ENCODE measurements around the gene INTS15.
A peak's percentile ranks its signal among the peaks of the same experiment; 100 is the strongest.

INTS15 gene

GRCh38 chr7:6589829-6590644, at the start of gene INTS15:
INTS15 (plus strand) TSS chr7:6590021; CDS start chr7:6590284, 263 bp downstream.
- Histone ChIP-seq H3K4me1 (ENCODE audit: control insufficient read depth, low read depth, low read length) (peaks cover 4% of the 10 kb centered on the region), H3K9me3 (ENCODE audit: control insufficient read depth, low read depth, low read length) (no peaks in the 10 kb centered on the region), H3K27ac (ENCODE audit: low read length) (no peak within 1 kb of the TSS), H3K27me3 (ENCODE audit: control insufficient read depth, insufficient read depth, low read length) (no peaks in the 10 kb centered on the region), H3K9ac (ENCODE audit: low read length) (peak within 1 kb of the TSS; percentile 75), H3K4me3 (ENCODE audit: low read length) (peak within 1 kb of the TSS; percentile 89), H3K36me3 (ENCODE audit: control insufficient read depth, low read depth, low read length) (peaks cover 43% of the 10 kb centered on the region)

- H3K4me1 ChIP-seq (ENCODE audit: control insufficient read depth, low read depth, low read length): no peaks in the 10 kb centered on the region
- no peak overlapping the region for H3K9ac ChIP-seq (ENCODE audit: low read length)
- no peaks in the 10 kb centered on the region for H3K36me3 ChIP-seq (ENCODE audit: control insufficient read depth, low read depth, low read length)
- no peaks in the 10 kb centered on the region for H3K9me3 ChIP-seq (ENCODE audit: control insufficient read depth, low read depth, low read length)
- no peaks in the 10 kb centered on the region for H3K27me3 ChIP-seq (ENCODE audit: control insufficient read depth, insufficient read depth, low read length)
- no peak overlapping the region for H3K27ac ChIP-seq (ENCODE audit: low read length)
- no peak overlapping the region for H3K4me3 ChIP-seq (ENCODE audit: low read length)
These were observed 47.5 kb upstream of the INTS15 start for GRCh38 chr7:6542368-6542767.

GRCh38 chr7:6545398-6546126, 44.3 kb upstream of the INTS15 start:
- no peaks in the 10 kb centered on the region for H3K27me3 ChIP-seq (ENCODE audit: control insufficient read depth, insufficient read depth, low read length)
- no peaks in the 10 kb centered on the region for H3K36me3 ChIP-seq (ENCODE audit: control insufficient read depth, low read depth, low read length)
- H3K27ac ChIP-seq (ENCODE audit: low read length): no peak overlapping the region
- no peak overlapping the region for H3K9ac ChIP-seq (ENCODE audit: low read length)
- no peaks in the 10 kb centered on the region for H3K9me3 ChIP-seq (ENCODE audit: control insufficient read depth, low read depth, low read length)
- H3K4me1 ChIP-seq (ENCODE audit: control insufficient read depth, low read depth, low read length): no peaks in the 10 kb centered on the region
- H3K4me3 ChIP-seq (ENCODE audit: low read length): no peak overlapping the region

- Histone ChIP-seq H3K9ac (ENCODE audit: low read length) (no peak overlapping the region), H3K4me1 (ENCODE audit: control insufficient read depth, low read depth, low read length) (no peaks in the 10 kb centered on the region), H3K9me3 (ENCODE audit: control insufficient read depth, low read depth, low read length) (no peaks in the 10 kb centered on the region), H3K27ac (ENCODE audit: low read length) (no peak overlapping the region), H3K27me3 (ENCODE audit: control insufficient read depth, insufficient read depth, low read length) (no peaks in the 10 kb centered on the region), H3K36me3 (ENCODE audit: control insufficient read depth, low read depth, low read length) (no peaks in the 10 kb centered on the region), H3K4me3 (ENCODE audit: low read length) (no peak overlapping the region)
These were observed 43.1 kb upstream of the INTS15 start for GRCh38 chr7:6546498-6547251.

- no peaks in the 10 kb centered on the region for H3K36me3 ChIP-seq (ENCODE audit: control insufficient read depth, low read depth, low read length)
- no peaks in the 10 kb centered on the region for H3K4me1 ChIP-seq (ENCODE audit: control insufficient read depth, low read depth, low read length)
- no peak overlapping the region for H3K27ac ChIP-seq (ENCODE audit: low read length)
- H3K9ac ChIP-seq (ENCODE audit: low read length): no peak overlapping the region
- no peaks in the 10 kb centered on the region for H3K9me3 ChIP-seq (ENCODE audit: control insufficient read depth, low read depth, low read length)
- H3K4me3 ChIP-seq (ENCODE audit: low read length): no peak overlapping the region
- no peaks in the 10 kb centered on the region for H3K27me3 ChIP-seq (ENCODE audit: control insufficient read depth, insufficient read depth, low read length)
These were observed 42.4 kb upstream of the INTS15 start for GRCh38 chr7:6547400-6547799.

GRCh38 chr7:6551016-6551511, 38.8 kb upstream of the INTS15 start, which contains the start of gene GRID2IP:
GRID2IP (minus strand) TSS chr7:6551461; CDS start chr7:6551436, 25 bp downstream.
- Histone ChIP-seq H3K9me3 (ENCODE audit: control insufficient read depth, low read depth, low read length) (no peaks in the 10 kb centered on the region), H3K27me3 (ENCODE audit: control insufficient read depth, insufficient read depth, low read length) (no peaks in the 10 kb centered on the region), H3K4me1 (ENCODE audit: control insufficient read depth, low read depth, low read length) (no peaks in the 10 kb centered on the region), H3K27ac (ENCODE audit: low read length) (no peak within 1 kb of the TSS), H3K9ac (ENCODE audit: low read length) (no peak within 1 kb of the TSS), H3K4me3 (ENCODE audit: low read length) (no peak within 1 kb of the TSS), H3K36me3 (ENCODE audit: control insufficient read depth, low read depth, low read length) (no peaks in the 10 kb centered on the region)

GRCh38 chr7:6553448-6554044, 36.3 kb upstream of the INTS15 start:
- Histone ChIP-seq H3K9ac (ENCODE audit: low read length) (no peak overlapping the region), H3K9me3 (ENCODE audit: control insufficient read depth, low read depth, low read length) (no peaks in the 10 kb centered on the region), H3K36me3 (ENCODE audit: control insufficient read depth, low read depth, low read length) (no peaks in the 10 kb centered on the region), H3K4me3 (ENCODE audit: low read length) (no peak overlapping the region), H3K27ac (ENCODE audit: low read length) (no peak overlapping the region), H3K27me3 (ENCODE audit: control insufficient read depth, insufficient read depth, low read length) (no peaks in the 10 kb centered on the region), H3K4me1 (ENCODE audit: control insufficient read depth, low read depth, low read length) (no peaks in the 10 kb centered on the region)

- Histone ChIP-seq H3K9me3 (ENCODE audit: control insufficient read depth, low read depth, low read length) (no peaks in the 10 kb centered on the region), H3K4me3 (ENCODE audit: low read length) (no peak overlapping the region), H3K27me3 (ENCODE audit: control insufficient read depth, insufficient read depth, low read length) (no peaks in the 10 kb centered on the region), H3K27ac (ENCODE audit: low read length) (no peak overlapping the region), H3K9ac (ENCODE audit: low read length) (no peak overlapping the region), H3K36me3 (ENCODE audit: control insufficient read depth, low read depth, low read length) (no peaks in the 10 kb centered on the region), H3K4me1 (ENCODE audit: control insufficient read depth, low read depth, low read length) (no peaks in the 10 kb centered on the region)
These were observed 35.0 kb upstream of the INTS15 start for GRCh38 chr7:6554848-6555247.

- H3K4me3 ChIP-seq (ENCODE audit: low read length): no peak overlapping the region
- H3K27ac ChIP-seq (ENCODE audit: low read length): no peak overlapping the region
- no peak overlapping the region for H3K9ac ChIP-seq (ENCODE audit: low read length)
- H3K36me3 ChIP-seq (ENCODE audit: control insufficient read depth, low read depth, low read length): no peaks in the 10 kb centered on the region
- no peaks in the 10 kb centered on the region for H3K9me3 ChIP-seq (ENCODE audit: control insufficient read depth, low read depth, low read length)
- H3K27me3 ChIP-seq (ENCODE audit: control insufficient read depth, insufficient read depth, low read length): no peaks in the 10 kb centered on the region
- H3K4me1 ChIP-seq (ENCODE audit: control insufficient read depth, low read depth, low read length): no peaks in the 10 kb centered on the region
These were observed 33.6 kb upstream of the INTS15 start for GRCh38 chr7:6556196-6556595.

- no peaks in the 10 kb centered on the region for H3K36me3 ChIP-seq (ENCODE audit: control insufficient read depth, low read depth, low read length)
- H3K27ac ChIP-seq (ENCODE audit: low read length): no peak overlapping the region
- no peak overlapping the region for H3K9ac ChIP-seq (ENCODE audit: low read length)
- H3K9me3 ChIP-seq (ENCODE audit: control insufficient read depth, low read depth, low read length): no peaks in the 10 kb centered on the region
- no peaks in the 10 kb centered on the region for H3K4me1 ChIP-seq (ENCODE audit: control insufficient read depth, low read depth, low read length)
- no peak overlapping the region for H3K4me3 ChIP-seq (ENCODE audit: low read length)
- H3K27me3 ChIP-seq (ENCODE audit: control insufficient read depth, insufficient read depth, low read length): no peaks in the 10 kb centered on the region
These were observed 31.0 kb upstream of the INTS15 start for GRCh38 chr7:6558837-6559236.

- Histone ChIP-seq H3K36me3 (ENCODE audit: control insufficient read depth, low read depth, low read length) (no peaks in the 10 kb centered on the region), H3K27ac (ENCODE audit: low read length) (no peak overlapping the region), H3K9me3 (ENCODE audit: control insufficient read depth, low read depth, low read length) (no peaks in the 10 kb centered on the region), H3K4me1 (ENCODE audit: control insufficient read depth, low read depth, low read length) (no peaks in the 10 kb centered on the region), H3K4me3 (ENCODE audit: low read length) (no peak overlapping the region), H3K9ac (ENCODE audit: low read length) (no peak overlapping the region), H3K27me3 (ENCODE audit: control insufficient read depth, insufficient read depth, low read length) (no peaks in the 10 kb centered on the region)
These were observed 29.9 kb upstream of the INTS15 start for GRCh38 chr7:6559896-6560295.

Data from iPS-18a (cell line).